ENCODE data around the gene IL20RA.

DNA sequence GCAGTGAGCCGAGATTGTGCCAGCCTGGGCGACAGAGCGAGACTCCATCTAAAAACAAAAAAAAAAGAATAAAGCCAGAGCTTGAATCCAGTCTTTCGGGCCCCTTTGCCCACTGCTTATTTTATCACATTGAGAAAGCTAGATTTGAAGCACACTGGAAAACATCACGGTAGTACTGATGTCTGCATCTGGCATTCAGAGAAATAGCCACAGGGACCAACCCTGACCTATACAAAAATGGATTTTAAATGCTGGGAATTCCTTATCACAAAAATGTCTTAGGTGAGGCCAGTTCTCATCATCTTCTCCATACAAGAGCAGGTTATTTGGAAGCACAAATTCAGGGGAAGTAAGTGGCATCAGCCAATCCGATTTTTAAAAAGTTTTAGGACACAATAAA, 73.2 kb downstream of the IL20RA start:
- TF ChIP-seq CHD2 (IDR thresholded peaks at IDR 0.05; ENCODE audit: low read length), result no peak
- TF ChIP-seq POLR2A (IDR thresholded peaks at IDR 0.05; ENCODE audit: control extremely low read depth in 1 of 2, low read depth in 2 of 2, low read length in 2 of 2), result no peak
- TF ChIP-seq, protein P1, sequence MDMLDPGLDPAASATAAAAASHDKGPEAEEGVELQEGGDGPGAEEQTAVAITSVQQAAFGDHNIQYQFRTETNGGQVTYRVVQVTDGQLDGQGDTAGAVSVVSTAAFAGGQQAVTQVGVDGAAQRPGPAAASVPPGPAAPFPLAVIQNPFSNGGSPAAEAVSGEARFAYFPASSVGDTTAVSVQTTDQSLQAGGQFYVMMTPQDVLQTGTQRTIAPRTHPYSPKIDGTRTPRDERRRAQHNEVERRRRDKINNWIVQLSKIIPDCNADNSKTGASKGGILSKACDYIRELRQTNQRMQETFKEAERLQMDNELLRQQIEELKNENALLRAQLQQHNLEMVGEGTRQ (IDR thresholded peaks at IDR 0.05; ENCODE audit: low read length), result no peak
- TF ChIP-seq EGR1 (IDR thresholded peaks at IDR 0.05; ENCODE audit: borderline replicate concordance, low read depth, low read length), result no peak
- TF ChIP-seq, protein P2, sequence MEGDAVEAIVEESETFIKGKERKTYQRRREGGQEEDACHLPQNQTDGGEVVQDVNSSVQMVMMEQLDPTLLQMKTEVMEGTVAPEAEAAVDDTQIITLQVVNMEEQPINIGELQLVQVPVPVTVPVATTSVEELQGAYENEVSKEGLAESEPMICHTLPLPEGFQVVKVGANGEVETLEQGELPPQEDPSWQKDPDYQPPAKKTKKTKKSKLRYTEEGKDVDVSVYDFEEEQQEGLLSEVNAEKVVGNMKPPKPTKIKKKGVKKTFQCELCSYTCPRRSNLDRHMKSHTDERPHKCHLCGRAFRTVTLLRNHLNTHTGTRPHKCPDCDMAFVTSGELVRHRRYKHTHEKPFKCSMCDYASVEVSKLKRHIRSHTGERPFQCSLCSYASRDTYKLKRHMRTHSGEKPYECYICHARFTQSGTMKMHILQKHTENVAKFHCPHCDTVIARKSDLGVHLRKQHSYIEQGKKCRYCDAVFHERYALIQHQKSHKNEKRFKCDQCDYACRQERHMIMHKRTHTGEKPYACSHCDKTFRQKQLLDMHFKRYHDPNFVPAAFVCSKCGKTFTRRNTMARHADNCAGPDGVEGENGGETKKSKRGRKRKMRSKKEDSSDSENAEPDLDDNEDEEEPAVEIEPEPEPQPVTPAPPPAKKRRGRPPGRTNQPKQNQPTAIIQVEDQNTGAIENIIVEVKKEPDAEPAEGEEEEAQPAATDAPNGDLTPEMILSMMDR (IDR thresholded peaks at IDR 0.05; ENCODE audit: control extremely low read depth in 1 of 3, insufficient read depth in 1 of 3, low read depth in 1 of 3, low read length in 3 of 3), result no peak
- no peak for TF ChIP-seq SIN3A (conservative IDR thresholded peaks at IDR 0.05 in 1 of 2, IDR thresholded peaks at IDR 0.05 in 1 of 2; ENCODE audit: low read depth in 1 of 2, low read length in 2 of 2)
- TF ChIP-seq KDM1A (IDR thresholded peaks at IDR 0.05; ENCODE audit: borderline replicate concordance, low read length), result no peak
- TF ChIP-seq EP300 (IDR thresholded peaks at IDR 0.05; ENCODE audit: borderline replicate concordance in 1 of 2, low read depth in 2 of 2, low read length in 2 of 2), result no peak
- TF ChIP-seq YY1 (IDR thresholded peaks at IDR 0.05; ENCODE audit: low read depth, low read length), result no peak
- TF ChIP-seq GABPA (IDR thresholded peaks at IDR 0.05; ENCODE audit: borderline replicate concordance, insufficient read depth, low read length), result no peak
- TF ChIP-seq JUN (IDR thresholded peaks at IDR 0.05; ENCODE audit: low read depth, low read length), result no peak
- TF ChIP-seq NRF1 (IDR thresholded peaks at IDR 0.05; ENCODE audit: low read depth, low read length), result no peak
- TF ChIP-seq RNF2 (IDR thresholded peaks at IDR 0.05; ENCODE audit: borderline replicate concordance, low read depth, low read length, missing control alignments, poor library complexity, severe bottlenecking), result no peak
- TF ChIP-seq HDAC2 (IDR thresholded peaks at IDR 0.05; ENCODE audit: borderline replicate concordance in 1 of 2, low read depth in 2 of 2, low read length in 2 of 2), result no peak
